ENCODE results near the gene NSD1.
"Not testable (repeated sequence)": the region's sequence is repeated elsewhere in the genome, so short reads cannot be mapped to it uniquely, and the experiment has no call there.

NSD1 gene

DNA sequence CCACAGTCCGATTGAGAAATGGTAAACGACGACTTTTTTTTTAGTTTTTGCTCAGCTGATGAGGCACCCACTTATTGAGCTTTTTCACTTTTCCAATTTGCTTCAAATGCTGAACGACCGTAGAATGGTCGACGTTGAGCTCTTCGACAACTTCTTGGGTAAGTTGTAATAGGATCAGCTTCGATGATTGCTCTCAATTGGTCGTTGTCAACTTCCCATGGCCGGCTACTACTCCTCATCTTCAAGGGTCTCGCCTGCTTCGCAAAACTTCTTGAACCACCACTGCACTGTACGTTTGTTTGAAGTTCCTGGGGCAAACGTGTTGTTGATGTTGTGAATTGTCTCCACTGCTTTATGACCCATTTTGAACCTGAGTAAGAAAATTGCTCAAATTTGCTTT is 35.7 kb downstream of the NSD1 start:
- H3K4me3 ChIP-seq (ENCODE audit: low read length) = no peak overlapping the region
- DNase-seq (ENCODE audit: low read depth) = no peak
- TF ChIP-seq, protein P1, sequence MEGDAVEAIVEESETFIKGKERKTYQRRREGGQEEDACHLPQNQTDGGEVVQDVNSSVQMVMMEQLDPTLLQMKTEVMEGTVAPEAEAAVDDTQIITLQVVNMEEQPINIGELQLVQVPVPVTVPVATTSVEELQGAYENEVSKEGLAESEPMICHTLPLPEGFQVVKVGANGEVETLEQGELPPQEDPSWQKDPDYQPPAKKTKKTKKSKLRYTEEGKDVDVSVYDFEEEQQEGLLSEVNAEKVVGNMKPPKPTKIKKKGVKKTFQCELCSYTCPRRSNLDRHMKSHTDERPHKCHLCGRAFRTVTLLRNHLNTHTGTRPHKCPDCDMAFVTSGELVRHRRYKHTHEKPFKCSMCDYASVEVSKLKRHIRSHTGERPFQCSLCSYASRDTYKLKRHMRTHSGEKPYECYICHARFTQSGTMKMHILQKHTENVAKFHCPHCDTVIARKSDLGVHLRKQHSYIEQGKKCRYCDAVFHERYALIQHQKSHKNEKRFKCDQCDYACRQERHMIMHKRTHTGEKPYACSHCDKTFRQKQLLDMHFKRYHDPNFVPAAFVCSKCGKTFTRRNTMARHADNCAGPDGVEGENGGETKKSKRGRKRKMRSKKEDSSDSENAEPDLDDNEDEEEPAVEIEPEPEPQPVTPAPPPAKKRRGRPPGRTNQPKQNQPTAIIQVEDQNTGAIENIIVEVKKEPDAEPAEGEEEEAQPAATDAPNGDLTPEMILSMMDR (IDR thresholded peaks at IDR 0.05; ENCODE audit: insufficient read depth, low read depth, low read length, missing control alignments) = no peak

DNA sequence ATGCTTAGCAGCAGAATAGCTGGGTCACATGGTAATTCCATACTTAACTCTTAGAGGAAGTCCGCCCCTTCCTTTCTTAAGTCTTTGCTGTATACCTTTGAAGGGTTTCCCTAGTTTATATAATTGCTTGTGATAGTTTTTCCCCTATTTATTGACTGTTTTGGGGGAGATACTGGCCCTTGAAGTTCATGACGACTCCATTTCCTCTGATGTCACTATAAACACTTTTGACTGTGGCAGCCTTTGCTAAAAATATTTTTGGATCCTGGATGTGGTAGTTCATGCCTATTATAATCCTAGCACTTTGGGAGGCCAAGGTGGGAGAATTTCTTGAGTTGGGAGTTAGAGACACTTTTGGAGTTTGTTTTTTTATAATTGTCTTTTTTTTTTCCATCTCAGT is 38.4 kb downstream of the NSD1 start:
- no peak overlapping the region for H3K4me3 ChIP-seq (ENCODE audit: low read length)
- DNase-seq (ENCODE audit: low read depth) = no peak
- TF ChIP-seq, protein P1 (IDR thresholded peaks at IDR 0.05; ENCODE audit: insufficient read depth, low read depth, low read length, missing control alignments) = no peak

DNA sequence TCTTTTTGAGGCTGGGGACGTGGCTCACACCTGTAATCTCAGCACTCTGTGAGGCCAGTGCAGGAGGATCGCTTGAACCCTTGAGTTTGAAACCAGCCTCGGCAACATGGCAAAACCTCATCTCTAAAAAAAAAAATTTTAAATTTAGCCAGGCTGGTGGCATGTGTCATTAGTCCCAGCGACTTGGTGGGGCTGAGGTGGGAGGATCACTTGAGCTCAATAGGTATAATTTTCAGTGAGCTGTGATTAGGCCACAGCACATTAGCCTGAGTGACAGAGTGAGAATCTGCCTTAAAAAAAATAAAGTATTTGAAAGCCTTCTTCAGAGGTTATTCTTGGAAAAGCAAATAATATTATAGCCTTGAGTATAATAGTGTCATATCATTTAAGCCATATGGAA is 41.8 kb downstream of the NSD1 start:
- H3K4me3 ChIP-seq (ENCODE audit: low read length) = no peak overlapping the region
- TF ChIP-seq, protein P1 (IDR thresholded peaks at IDR 0.05; ENCODE audit: insufficient read depth, low read depth, low read length, missing control alignments) = no peak
- no peak for DNase-seq (ENCODE audit: low read depth)

DNA sequence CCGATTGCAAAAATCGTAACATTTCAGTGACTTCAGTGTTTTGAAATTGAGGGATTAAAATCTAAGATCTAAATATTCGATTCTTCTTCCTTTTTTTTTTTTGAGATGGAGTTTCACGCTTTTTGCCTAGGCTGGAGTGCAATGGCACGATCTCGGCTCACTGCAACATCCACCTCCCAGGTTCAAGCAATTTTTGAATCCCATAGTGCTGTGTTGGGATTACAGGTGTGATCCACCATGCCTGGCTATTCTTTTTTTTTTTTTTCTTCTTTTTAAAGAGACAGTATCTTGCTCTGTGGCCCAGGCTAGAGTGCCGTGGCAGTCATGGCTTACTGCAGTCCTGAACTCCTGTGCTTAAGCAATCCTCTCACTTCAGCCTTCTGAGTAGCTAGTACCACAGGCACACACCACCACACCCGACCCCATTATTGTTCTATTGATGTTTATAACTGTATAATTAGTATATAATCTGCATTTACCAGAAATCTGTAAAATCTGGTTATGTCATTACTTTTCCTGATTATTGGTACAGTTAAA is 42.7 kb downstream of the NSD1 start:
- no peak for DNase-seq (ENCODE audit: low read depth)
- no peak overlapping the region for H3K4me3 ChIP-seq (ENCODE audit: low read length)
- TF ChIP-seq, protein P1 (IDR thresholded peaks at IDR 0.05; ENCODE audit: insufficient read depth, low read depth, low read length, missing control alignments) = no peak

DNA sequence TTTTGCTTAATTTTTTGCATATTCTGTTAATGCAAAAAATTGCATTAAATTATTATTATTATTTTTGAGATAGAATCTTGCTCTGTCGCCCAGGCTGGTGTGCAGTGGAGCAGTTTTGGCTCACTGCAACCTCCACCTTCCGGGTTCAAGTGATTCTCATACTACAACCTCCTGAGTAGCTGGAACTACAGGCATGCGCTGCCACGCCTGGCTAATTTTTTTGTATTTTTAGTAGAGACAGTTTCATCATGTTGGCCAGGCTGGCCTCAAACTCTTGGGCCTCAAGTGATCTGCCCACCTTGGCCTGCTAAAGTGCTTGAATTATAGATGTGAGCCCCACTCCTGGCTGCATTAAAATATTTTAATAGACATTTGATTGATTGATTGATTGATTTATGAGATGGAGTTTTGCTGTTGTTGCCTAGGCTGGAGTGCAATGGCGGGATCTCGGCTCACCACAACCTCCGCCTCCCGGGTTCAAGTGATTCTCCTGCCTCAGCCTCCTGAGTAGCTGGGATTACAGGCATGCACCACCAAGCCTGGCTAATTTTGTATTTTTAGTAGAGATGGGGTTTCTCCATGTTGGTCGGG is 44.4 kb downstream of the NSD1 start:
- not testable (repeated sequence) for H3K4me3 ChIP-seq (ENCODE audit: low read length)

DNA sequence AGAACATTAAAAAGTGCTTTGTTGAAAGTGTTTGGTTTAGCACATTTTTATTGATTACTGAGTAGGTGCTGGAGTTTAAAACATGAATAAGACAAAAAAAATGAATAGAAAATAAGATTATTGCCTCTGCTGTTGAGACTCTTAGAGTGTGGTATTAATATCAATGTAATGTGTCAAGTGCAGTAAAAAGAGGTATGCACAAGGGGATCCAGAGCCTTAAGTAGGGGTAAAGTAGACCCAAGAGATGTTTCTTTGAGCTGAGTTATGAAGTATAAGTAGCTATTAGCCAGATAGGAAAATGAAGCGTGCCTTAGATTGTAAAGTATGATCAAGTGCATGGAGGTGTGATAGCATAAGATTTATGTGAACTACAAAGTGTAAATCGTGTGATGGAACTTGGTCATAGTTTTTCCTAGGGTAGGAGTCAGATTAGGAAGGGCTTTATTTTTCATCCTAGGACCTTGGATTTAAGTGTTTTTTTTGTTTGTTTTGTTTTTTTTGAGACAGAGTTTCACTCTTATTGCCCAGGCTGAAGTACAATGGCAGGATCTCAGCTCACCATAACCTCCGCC is 45.2 kb downstream of the NSD1 start:
- no peak for DNase-seq (ENCODE audit: low read depth)
- no peak overlapping the region for H3K4me3 ChIP-seq (ENCODE audit: low read length)
- TF ChIP-seq, protein P1 (IDR thresholded peaks at IDR 0.05; ENCODE audit: insufficient read depth, low read depth, low read length, missing control alignments) = no peak

More for the DNA sequence above, 44.4 kb downstream of the NSD1 start:
- DNase-seq (ENCODE audit: low read depth) = not testable (repeated sequence)

DNA sequence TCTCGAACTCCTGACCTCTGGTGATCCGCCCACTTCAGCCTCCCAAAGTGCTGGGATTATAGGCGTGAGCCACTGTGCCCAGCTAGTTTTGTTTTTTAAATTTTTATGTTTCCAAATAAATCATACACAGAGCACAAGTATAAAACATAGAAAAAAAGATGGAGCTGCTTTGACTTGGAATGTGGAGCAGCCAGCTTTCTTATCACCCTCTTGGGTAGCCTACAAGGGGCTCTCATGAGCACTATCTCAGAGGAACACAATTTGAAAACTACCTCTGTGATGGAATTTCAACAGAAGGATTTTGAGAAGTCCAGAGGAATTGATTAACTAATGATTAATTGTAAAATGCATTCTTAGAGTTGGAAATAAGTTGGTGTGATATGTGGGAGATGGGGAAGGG is 45.9 kb downstream of the NSD1 start:
- TF ChIP-seq, protein P1 (IDR thresholded peaks at IDR 0.05; ENCODE audit: insufficient read depth, low read depth, low read length, missing control alignments) = no peak
- H3K4me3 ChIP-seq (ENCODE audit: low read length) = no peak overlapping the region
- DNase-seq (ENCODE audit: low read depth) = no peak
